Fibroblast of villous mesenchyme (primary cell): ENCODE results near the gene TNNC1. TPM values are rescaled to one million over a fixed set of nuclear protein-coding genes. Genes with fewer than 3 reads are reported as not detected.
A peak's percentile ranks its signal among the peaks of the same experiment; 100 is the strongest.

Experiments
- DNase-seq: peaks from one replicate; pipeline ENCODE4 v3.0.0-alpha.2; 2010; ENCODE audit warnings: low read depth
- H3K4me3 ChIP-seq: 2 replicates; pipeline ENCODE4 v1.5.1; 2011; ENCODE audit warnings: low read depth, mild to moderate bottlenecking, low read length
- CTCF ChIP-seq: IDR thresholded peaks from 2 replicates; pipeline ENCODE4 v1.5.1; 2012; ENCODE audit warnings: low read depth, mild to moderate bottlenecking, low read length; ENCODE audit not compliant: insufficient read depth
- total RNA-seq: library from RNA; depleted of rRNA; stranded (reverse); fragments of >200 nt; gene quantifications from 2 replicates; pipeline ENCODE4 v1.2.3, GENCODE V29; 2012

Gene TNNC1
- total RNA-seq, 1 donor, result 1.3 TPM

GRCh38 chr3:52456169-52456799, 2.4 kb upstream of the TNNC1 start:
- no peak for DNase-seq
- H3K4me3 ChIP-seq, result peak overlapping the region; percentile 93
- TF ChIP-seq CTCF, result no peak

DNA sequence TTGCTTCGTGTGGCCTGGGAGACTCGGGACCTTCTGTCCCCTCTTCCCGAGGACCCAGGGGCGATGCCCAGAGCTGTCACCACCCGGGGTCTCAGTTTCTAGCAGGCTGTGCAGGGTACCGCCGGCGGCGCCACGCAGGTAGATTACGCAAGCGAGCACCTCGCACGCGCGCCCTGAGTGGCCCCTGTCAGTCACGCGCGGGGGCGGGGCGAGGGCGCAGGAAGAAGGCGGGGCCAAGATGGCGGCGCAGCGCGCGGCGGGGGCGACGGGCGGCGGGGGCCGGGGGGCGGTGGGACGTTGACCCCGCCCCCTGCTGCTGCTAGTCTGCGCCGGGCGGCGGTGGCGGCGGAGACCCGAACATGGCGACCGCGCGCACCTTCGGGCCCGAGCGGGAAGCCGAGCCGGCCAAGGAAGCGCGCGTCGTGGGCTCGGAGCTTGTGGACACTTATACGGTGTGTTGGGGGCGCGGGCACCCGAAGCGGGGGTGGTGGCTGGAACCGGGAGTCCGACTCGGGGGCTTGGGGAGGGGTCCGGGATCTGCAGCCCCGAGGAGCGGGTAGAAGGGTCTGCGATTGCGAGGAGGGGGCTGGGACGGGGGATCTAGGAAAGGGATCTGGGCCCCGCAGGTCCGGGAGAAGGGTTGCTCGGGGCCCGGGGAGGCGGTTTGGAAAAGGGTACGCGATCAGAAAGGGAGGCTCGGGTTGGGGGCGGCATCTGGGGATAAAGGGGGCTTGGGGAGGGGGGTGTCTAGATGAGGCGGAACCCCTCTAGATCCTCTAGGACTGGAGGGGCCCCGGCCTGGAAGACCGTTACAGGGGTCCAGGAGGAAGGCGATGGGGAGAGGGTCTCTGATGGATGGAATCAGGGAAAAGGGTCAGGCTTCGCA, 1.7 kb upstream of the TNNC1 start, which contains the start of gene NISCH:
Gene NISCH, plus strand, starts transcription at position 322 of the 886 bp plus-strand sequence. Its CDS starts 38 bp downstream, at position 360.
- peak; percentile 69 for DNase-seq
- TF ChIP-seq CTCF, result no peak
- H3K4me3 ChIP-seq, result peak within 1 kb of the TSS; percentile 93

- TF ChIP-seq CTCF, result no peak
- no peak for DNase-seq
- peak overlapping the region; percentile 93 for H3K4me3 ChIP-seq
Observed at GRCh38 chr3:52454938-52455282, 1.1 kb upstream of the TNNC1 start.

DNA sequence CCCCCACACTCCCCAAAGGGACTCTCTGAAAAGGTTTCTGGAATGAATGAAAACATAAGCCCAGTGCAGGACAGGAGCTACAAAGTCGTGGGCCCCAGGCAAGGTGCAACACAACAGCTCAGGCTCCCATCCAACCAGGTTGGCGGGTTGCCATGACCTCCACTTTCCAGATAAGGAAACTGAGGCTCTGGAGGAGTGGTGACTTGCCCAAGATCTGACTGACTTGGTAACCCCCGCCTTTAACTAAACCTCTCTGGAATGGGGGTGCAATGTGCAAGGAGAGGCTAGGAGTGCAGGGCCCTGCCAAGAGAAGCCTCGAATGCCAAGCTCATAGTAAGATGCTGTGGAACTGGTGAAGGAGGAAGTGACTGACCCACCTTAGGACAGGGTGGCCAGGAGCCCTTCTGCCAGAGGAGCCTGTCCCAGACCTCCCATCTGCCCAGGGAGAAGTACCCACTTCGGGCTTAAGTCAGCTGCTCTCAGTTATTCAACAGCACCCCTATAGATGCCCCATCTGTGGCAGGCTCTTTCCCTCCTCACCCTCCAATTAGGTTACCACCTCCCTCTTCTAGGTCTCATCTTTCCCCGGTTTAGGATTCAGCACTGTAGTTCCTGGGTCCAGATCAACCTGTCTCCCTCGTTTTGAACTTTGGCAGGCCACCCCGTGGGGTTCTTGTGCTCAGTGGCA, 553 bp upstream of the TNNC1 start:
- no peak overlapping the region for H3K4me3 ChIP-seq
- no peak for TF ChIP-seq CTCF
- DNase-seq, result no peak

- no peak for TF ChIP-seq CTCF
- H3K4me3 ChIP-seq, result no peak overlapping the region
- no peak for DNase-seq
Observed at GRCh38 chr3:52452570-52453221, 1.1 kb downstream of the TNNC1 start.

- no peak for TF ChIP-seq CTCF
- no peak overlapping the region for H3K4me3 ChIP-seq
- DNase-seq, result no peak
Observed at GRCh38 chr3:52452126-52452525, 1.7 kb downstream of the TNNC1 start.
